AG04450 (cell line): ENCODE data around the gene PRAF2. TPM values are rescaled to one million over a fixed set of nuclear protein-coding genes. Genes with fewer than 3 reads are reported as not detected.

Experiments used
- CTCF ChIA-PET: fragments of 300-600, 350-600 bp; formaldehyde crosslinking; extraction: SDS; loops from one replicate; lab custom pipeline; 2022; ENCODE audit warnings: antibody characterized with exemption, inconsistent platforms; lab: Charles Lee
- POLR2A ChIA-PET: fragments of 350-600 bp; formaldehyde crosslinking; extraction: SDS; loops from one replicate; lab custom pipeline; 2021; ENCODE audit warnings: antibody characterized with exemption, inconsistent platforms; lab: Yijun Ruan, JAX
- DNase-seq: peaks from one replicate; pipeline ENCODE4 v3.0.0-alpha.2; 2011; ENCODE audit warnings: low read depth, low spot score
- H3K27ac ChIP-seq: one replicate; pipeline ENCODE4 v1.5.1; 2012; ENCODE audit warnings: low read depth, low read length, control low read depth
- H3K27me3 ChIP-seq: one replicate; pipeline ENCODE4 v1.6.0; 2012; ENCODE audit warnings: low read length; ENCODE audit not compliant: control insufficient read depth, insufficient read depth
- H3K4me3 ChIP-seq: 2 replicates; pipeline ENCODE4 v1.5.1; 2011; ENCODE audit warnings: mild to moderate bottlenecking, low read depth, low read length, control low read depth
- H3K9me3 ChIP-seq: 2 replicates; pipeline ENCODE4 v1.5.1; 2012; ENCODE audit warnings: low read length; ENCODE audit not compliant: control insufficient read depth, insufficient read depth
- polyA plus RNA-seq: library from polyadenylated mRNA; depleted of rRNA; stranded (reverse); fragments of >200 nt; gene quantifications from 2 replicates; pipeline ENCODE4 v1.2.3, GENCODE V29; 2011
- TF ChIP-seq, protein P1 (sequence below): IDR thresholded peaks from 2 replicates; pipeline ENCODE4 v1.5.1; 2011; ENCODE audit warnings: low read depth, low read length, control low read depth, inconsistent platforms

Gene PRAF2
- polyA plus RNA-seq, 1 experiment = 27.6 TPM

DNA sequence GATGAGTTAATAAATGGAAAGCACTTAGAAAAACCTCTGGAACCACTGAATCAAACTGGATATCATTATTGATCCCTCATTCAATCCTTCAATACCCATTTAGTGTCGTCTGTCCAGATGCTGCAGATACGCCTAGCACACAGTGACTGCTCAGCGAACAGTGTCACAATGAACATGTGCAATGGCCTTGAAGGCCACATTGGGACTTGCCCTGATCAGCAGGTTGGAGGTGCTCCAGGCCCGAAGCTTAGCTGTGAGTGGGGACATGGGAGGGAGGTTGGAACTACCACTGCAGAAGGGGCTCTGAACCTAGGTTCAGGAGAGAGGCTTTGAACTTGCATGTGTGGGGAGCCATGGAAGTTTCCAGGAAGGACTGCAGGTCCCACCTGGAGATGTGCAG is 32.5 kb upstream of the PRAF2 start:
- TF ChIP-seq, protein P1, sequence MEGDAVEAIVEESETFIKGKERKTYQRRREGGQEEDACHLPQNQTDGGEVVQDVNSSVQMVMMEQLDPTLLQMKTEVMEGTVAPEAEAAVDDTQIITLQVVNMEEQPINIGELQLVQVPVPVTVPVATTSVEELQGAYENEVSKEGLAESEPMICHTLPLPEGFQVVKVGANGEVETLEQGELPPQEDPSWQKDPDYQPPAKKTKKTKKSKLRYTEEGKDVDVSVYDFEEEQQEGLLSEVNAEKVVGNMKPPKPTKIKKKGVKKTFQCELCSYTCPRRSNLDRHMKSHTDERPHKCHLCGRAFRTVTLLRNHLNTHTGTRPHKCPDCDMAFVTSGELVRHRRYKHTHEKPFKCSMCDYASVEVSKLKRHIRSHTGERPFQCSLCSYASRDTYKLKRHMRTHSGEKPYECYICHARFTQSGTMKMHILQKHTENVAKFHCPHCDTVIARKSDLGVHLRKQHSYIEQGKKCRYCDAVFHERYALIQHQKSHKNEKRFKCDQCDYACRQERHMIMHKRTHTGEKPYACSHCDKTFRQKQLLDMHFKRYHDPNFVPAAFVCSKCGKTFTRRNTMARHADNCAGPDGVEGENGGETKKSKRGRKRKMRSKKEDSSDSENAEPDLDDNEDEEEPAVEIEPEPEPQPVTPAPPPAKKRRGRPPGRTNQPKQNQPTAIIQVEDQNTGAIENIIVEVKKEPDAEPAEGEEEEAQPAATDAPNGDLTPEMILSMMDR = no peak
- Histone ChIP-seq H3K27ac (no peak overlapping the region), H3K9me3 (no peaks in the 10 kb centered on the region), H3K27me3 (no peaks in the 10 kb centered on the region), H3K4me3 (no peak overlapping the region)
- DNase-seq = no peak
- ChIA-PET CTCF (interaction anchor here (0.6 to 1.4 kb wide), 3 partner anchors 18 to 458 kb away, joined by 3 to 5 read pairs (median 3); no protein-coding TSS in a partner anchor), POLR2A (no interaction called here)

DNA sequence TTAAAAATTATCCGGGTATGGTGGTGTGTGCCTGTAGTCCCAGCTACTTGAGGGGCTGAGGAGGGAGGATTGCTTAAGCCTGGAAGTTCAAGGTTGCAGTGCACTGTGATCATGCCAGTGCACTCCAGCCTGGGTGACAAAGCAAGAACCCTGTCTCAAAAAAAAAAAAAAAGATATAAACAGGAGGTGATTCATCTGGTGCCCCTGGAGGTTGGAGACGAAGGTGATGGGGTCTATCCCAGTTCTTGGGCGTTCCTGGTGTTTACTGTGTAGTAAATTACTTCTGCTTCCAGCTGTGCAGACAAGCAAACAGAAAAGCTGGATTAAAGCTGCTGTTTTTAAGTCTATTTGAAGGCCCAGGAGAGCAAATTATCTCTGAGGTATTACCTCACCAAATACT is 29.8 kb upstream of the PRAF2 start:
- DNase-seq = no peak
- no peaks in the 10 kb centered on the region for H3K9me3 ChIP-seq
- TF ChIP-seq, protein P1 = no peak
- H3K27ac ChIP-seq = no peak overlapping the region
- ChIA-PET POLR2A (no interaction called here), CTCF (no interaction called here)
- no peaks in the 10 kb centered on the region for H3K27me3 ChIP-seq
- no peak overlapping the region for H3K4me3 ChIP-seq

DNA sequence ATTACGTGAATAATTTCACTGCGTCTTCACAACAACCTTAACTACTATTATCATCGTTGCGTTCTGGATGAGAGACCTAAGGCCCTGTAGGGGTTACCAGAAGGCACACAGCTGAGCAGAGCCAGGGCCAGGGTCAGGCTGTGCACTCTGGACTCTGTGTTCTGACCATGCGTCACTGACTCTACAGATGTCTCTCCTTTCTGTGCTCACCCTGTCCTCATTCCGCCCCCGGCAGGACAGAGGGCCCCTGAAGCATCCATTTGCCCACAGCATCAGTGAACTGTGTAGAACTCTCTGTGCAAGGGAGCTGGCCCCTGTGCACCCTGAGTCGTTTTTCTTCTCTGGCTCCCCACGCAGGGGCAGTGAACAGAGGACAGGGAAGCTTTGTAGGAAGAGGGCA is 28.4 kb upstream of the PRAF2 start:
- no peak for DNase-seq
- Histone ChIP-seq H3K27me3 (no peaks in the 10 kb centered on the region), H3K9me3 (no peaks in the 10 kb centered on the region), H3K27ac (no peak overlapping the region), H3K4me3 (no peak overlapping the region)
- TF ChIP-seq, protein P1 = no peak
- POLR2A ChIA-PET = no interaction called here
- CTCF ChIA-PET = no interaction called here

DNA sequence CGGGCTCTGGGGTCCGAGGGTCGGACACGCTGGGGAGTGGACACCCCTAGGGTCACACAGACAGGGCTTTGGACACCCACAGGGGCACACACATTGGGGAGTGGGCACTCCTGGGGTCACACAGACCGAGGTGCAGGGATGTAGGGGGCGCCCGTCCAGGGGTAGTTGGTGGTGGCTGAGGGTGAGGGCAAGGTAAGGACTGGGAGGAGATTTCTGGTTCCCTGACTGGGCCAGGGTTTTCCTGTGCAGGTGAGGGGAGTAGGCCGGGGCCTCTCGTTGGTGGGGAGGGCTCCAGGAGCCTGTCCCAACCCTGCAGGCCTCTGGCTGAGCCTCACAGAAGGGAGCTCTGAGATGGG is 27.8 kb upstream of the PRAF2 start:
- TF ChIP-seq, protein P1 = no peak
- H3K27me3 ChIP-seq = no peaks in the 10 kb centered on the region
- no peaks in the 10 kb centered on the region for H3K9me3 ChIP-seq
- no peak for DNase-seq
- peak overlapping the region; percentile 59 for H3K4me3 ChIP-seq
- no peak overlapping the region for H3K27ac ChIP-seq
- ChIA-PET POLR2A (interaction anchor here (0.6 kb wide), 1 partner anchor 573 kb away, joined by 3 read pairs; no protein-coding TSS in a partner anchor), CTCF (no interaction called here)

DNA sequence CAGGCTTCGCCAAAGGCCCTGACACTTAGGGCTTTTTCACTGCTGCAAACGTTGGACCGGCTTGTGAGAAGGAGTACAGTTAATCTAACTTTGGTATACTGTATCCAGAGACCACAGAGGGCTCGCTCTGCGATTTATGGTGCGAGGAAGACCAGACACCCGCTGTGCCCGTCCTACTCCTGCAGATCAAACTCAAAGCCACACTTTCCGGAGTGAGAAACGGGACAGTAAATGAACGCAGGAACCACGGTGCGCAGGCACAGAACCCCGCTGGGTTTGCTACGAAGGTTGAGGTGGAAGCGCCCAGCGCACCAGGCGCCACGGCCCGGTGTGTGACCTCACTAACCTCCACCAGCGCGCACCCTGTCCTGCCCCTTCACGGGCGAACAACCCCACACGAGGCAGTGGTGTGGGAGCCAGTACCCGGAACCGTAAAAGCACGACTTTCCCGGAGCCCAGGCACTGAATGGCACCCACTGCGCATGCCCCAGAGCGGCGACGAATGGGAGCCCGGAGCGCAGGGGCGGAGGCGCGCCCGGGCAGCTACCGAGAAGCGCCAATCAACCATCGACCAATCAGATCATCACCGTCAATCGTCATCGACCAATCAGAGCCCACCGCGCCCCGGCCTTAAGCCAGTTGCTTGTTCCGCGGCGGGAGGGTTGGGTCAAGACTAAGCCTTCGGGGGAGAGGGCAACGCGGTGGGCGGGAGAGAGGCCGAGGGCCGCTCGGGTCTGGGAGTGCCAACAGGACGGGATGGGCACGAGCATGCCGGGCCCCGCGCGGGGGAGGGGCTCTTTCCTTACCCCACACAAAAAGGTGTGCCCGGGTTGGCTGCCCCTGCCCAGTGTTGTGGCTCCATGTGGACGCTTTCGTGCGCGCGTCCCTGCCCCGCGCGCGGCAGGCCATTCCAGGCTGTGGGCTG is 27.2 kb upstream of the PRAF2 start:
- Histone ChIP-seq H3K27ac (no peak overlapping the region), H3K9me3 (no peaks in the 10 kb centered on the region), H3K27me3 (no peaks in the 10 kb centered on the region), H3K4me3 (peak overlapping the region; percentile 79)
- TF ChIP-seq, protein P1 = no peak
- DNase-seq = peak; percentile 73
- ChIA-PET POLR2A (interaction anchor here (0.6 to 0.7 kb wide), 2 partner anchors 21 to 572 kb away, joined by 3 read pairs; partner anchors contain the start of gene WDR45), CTCF (no interaction called here)
